Endothelial cell of umbilical vein (primary cell): Measurements from ENCODE around the gene LAMC3. TPM values are rescaled to one million over a fixed set of nuclear protein-coding genes. Genes with fewer than 3 reads are reported as not detected.

ENCODE experiments used
- BruUV-seq: library from RNA; stranded (reverse); fragments of 400-500 nt; replicated peaks from 2 replicates; lab custom pipeline; 2021; lab: Mats Ljungman, UMichigan
- CTCF ChIA-PET: fragments of 300-600, 350-600 bp; sonication (Branson Sonifier 250); formaldehyde crosslinking; loops from one replicate; lab custom pipeline; 2021; ENCODE audit warnings: antibody characterized with exemption, inconsistent platforms; lab: Charles Lee
- POLR2A ChIA-PET: fragments of 300-600, 350-600 bp; sonication (Branson Sonifier 250); formaldehyde crosslinking; loops from one replicate; lab custom pipeline; 2021; ENCODE audit warnings: antibody characterized with exemption, inconsistent platforms; lab: Charles Lee
- DNase-seq: peaks from one replicate; pipeline ENCODE4 v3.0.0-alpha.2; 2011; ENCODE audit warnings: low read depth, low spot score
- FAIRE-seq: peaks from 2 replicates; lab custom pipeline; 2011; peaks lifted over from hg19 to GRCh38; lab: Jason Lieb, UNC
- H2AFZ ChIP-seq: 2 replicates; pipeline ENCODE4 v1.6.0; 2012; ENCODE audit warnings: low read depth, low read length, control low read depth, inconsistent platforms
- H3K27ac ChIP-seq: 2 replicates; pipeline ENCODE4 v1.5.1; 2011; ENCODE audit warnings: low read depth, mild to moderate bottlenecking, control low read depth, low read length, moderate library complexity; ENCODE audit not compliant: insufficient read depth
- H3K27me3 ChIP-seq, 2 experiments: 2 replicates each; pipeline versions ENCODE4 v1.6.0 to v1.6.1; 2011; ENCODE audit warnings: low read length in 2 of 2, mixed read lengths in 1 of 2; ENCODE audit not compliant: control insufficient read depth in 2 of 2, insufficient read depth in 2 of 2
- H3K36me3 ChIP-seq, 2 experiments: 2 replicates in 1 of 2; 3 replicates in 1 of 2; pipeline ENCODE4 v1.5.1; 2011; ENCODE audit warnings: low read length in 2 of 2, mild to moderate bottlenecking in 1 of 2, moderate library complexity in 1 of 2; ENCODE audit not compliant: control insufficient read depth in 2 of 2, insufficient read depth in 2 of 2; ENCODE audit errors: extremely low read depth in 1 of 2
- H3K4me1 ChIP-seq: 3 replicates; pipeline ENCODE4 v1.5.1; 2011; ENCODE audit warnings: mild to moderate bottlenecking, low read length; ENCODE audit not compliant: control insufficient read depth, insufficient read depth; ENCODE audit errors: extremely low read depth
- H3K4me2 ChIP-seq: 2 replicates; pipeline ENCODE4 v1.6.1; 2011; ENCODE audit warnings: low read length, control low read depth, mixed read lengths; ENCODE audit not compliant: insufficient read depth
- H3K4me3 ChIP-seq, 3 experiments: fragments of 200-600 bp in 1 of 3; sonication (generic), shearing (Covaris generic) in 1 of 3; replicated peaks in 1 of 3; 2 replicates each; pipeline ENCODE4 v1.5.1; 2011 to 2016; ENCODE audit warnings: control low read depth in 3 of 3, low read length in 3 of 3, mild to moderate bottlenecking in 2 of 3, inconsistent platforms in 1 of 3, low read depth in 1 of 3, moderate library complexity in 1 of 3; ENCODE audit not compliant: insufficient read depth in 1 of 3
- H3K79me2 ChIP-seq: 2 replicates; pipeline ENCODE4 v1.6.0; 2012; ENCODE audit warnings: low read length, inconsistent platforms; ENCODE audit not compliant: control insufficient read depth, insufficient read depth
- H3K9ac ChIP-seq: replicated peaks from 2 replicates; pipeline ENCODE3; 2011; ENCODE audit warnings: low read length, control low read depth; ENCODE audit not compliant: insufficient read depth; ENCODE audit errors: extremely low read depth
- H3K9me1 ChIP-seq: replicated peaks from 3 replicates; pipeline ENCODE4 v1.6.0; 2011; ENCODE audit warnings: mild to moderate bottlenecking, low read length; ENCODE audit not compliant: control insufficient read depth, insufficient read depth; ENCODE audit errors: extremely low read depth
- H3K9me3 ChIP-seq: replicated peaks from 2 replicates; pipeline ENCODE4 v1.5.1; 2012; ENCODE audit warnings: low read length, inconsistent platforms; ENCODE audit not compliant: control insufficient read depth, insufficient read depth
- H4K20me1 ChIP-seq: replicated peaks from 2 replicates; pipeline ENCODE3; 2011; ENCODE audit warnings: mild to moderate bottlenecking, low read length; ENCODE audit not compliant: control insufficient read depth, insufficient read depth; ENCODE audit errors: extremely low read depth
- EZH2 ChIP-seq: IDR thresholded peaks from 2 replicates; pipeline ENCODE4 v1.6.1; 2012; ENCODE audit warnings: borderline replicate concordance, low read depth, mild to moderate bottlenecking, moderate library complexity, low read length, inconsistent platforms; ENCODE audit not compliant: severe bottlenecking
- FOS ChIP-seq: IDR thresholded peaks from 2 replicates; pipeline ENCODE4 v1.6.1; 2011; ENCODE audit warnings: mild to moderate bottlenecking, low read length, moderate library complexity, borderline replicate concordance; ENCODE audit not compliant: insufficient read depth
- GATA2 ChIP-seq: IDR thresholded peaks from 2 replicates; pipeline ENCODE4 v1.7.0; 2011; ENCODE audit warnings: low read depth, mild to moderate bottlenecking, moderate library complexity, mixed read lengths, low read length; ENCODE audit not compliant: insufficient read length, insufficient read depth
- JUN ChIP-seq: IDR thresholded peaks from 2 replicates; pipeline ENCODE4 v1.6.1; 2011; ENCODE audit warnings: borderline replicate concordance, low read depth; ENCODE audit not compliant: insufficient read length, insufficient read depth
- MYC ChIP-seq: IDR thresholded peaks from one replicate; pipeline ENCODE4 v1.6.1; 2011; ENCODE audit warnings: mild to moderate bottlenecking, low read depth, low read length
- POLR2A ChIP-seq: IDR thresholded peaks from 2 replicates; pipeline ENCODE4 v1.6.1; 2012; ENCODE audit warnings: low read depth, mild to moderate bottlenecking, control low read depth, low read length
- POLR2AphosphoS5 ChIP-seq: IDR thresholded peaks from 2 replicates; pipeline ENCODE4 v1.6.1; 2012; ENCODE audit warnings: low read depth, mild to moderate bottlenecking, control low read depth, low read length, moderate library complexity; ENCODE audit not compliant: insufficient read depth
- dilution Hi-C: fragments of 300-500 bp; cut with MboI; formaldehyde crosslinking; loops from one replicate; pipeline ENCODE4 v1.15.0; 2019; ENCODE audit warnings: low sequenced_read_pairs; ENCODE audit not compliant: extremely low pct_ligation_motif_present
- intact Hi-C: fragments of 100-400 bp; cut with micrococcal nuclease; formaldehyde crosslinking; loops from one replicate; pipeline ENCODE4 v1.10.0; 2022
- polyA plus RNA-seq, 4 experiments: library from polyadenylated mRNA; depleted of rRNA in 3 of 4; stranded (reverse) in 3 of 4; unstranded in 1 of 4; fragments of >200 nt; gene quantifications; 2 replicates each; pipeline versions ENCODE4 v1.2.1 to v1.2.3, GENCODE V29; 2011 to 2012; ENCODE audit warnings: missing spikeins in 1 of 4
- total RNA-seq: library from RNA; stranded (reverse); gene quantifications from 2 replicates; pipeline ENCODE4 v1.2.3, GENCODE V29; 2021
- TF ChIP-seq, protein P1 (sequence below): IDR thresholded peaks from 2 replicates; pipeline ENCODE4 v1.6.1; 2011; ENCODE audit not compliant: insufficient read depth, insufficient read length
- TF ChIP-seq, protein P2 (sequence below), 2 donors: IDR thresholded peaks; 1 replicate in 1 of 2; 2 replicates in 1 of 2; pipeline ENCODE4 v1.5.1; 2011; ENCODE audit warnings: low read length in 2 of 2, mild to moderate bottlenecking in 2 of 2, moderate library complexity in 2 of 2, control low read depth in 1 of 2, inconsistent platforms in 1 of 2, low read depth in 1 of 2; ENCODE audit not compliant: insufficient read depth in 1 of 2; ENCODE audit errors: extremely low read depth in 1 of 2

LAMC3 gene
- total and polyA plus RNA-seq, 2 donors (not counting 3 experiments of a cell fraction or from before 2014, with no cell fraction given), result 0.18 to 0.38 TPM

DNA sequence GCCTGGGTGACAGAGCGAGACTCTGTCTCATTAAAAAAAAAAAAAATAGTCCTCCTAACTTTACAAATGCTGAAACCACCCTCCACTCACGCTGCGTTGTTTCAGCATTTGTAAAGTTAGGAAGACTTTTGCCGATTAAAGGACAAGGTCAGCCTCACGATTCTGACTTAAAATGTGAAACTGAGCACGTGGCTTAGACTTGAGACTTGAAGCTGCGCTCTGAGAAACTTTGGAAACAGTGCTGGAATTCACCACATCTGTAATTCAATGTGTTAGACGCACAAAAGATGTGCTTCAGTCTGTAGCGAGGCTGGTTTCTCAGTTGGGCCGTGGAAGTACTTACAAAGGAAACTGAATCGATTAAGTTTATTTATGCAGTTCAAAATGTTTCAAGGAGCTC, 25.0 kb upstream of the LAMC3 start:
- dilution Hi-C loops, result no loop called here
- Histone ChIP-seq H3K9ac (no peak overlapping the region), H3K36me3 (no peaks in the 10 kb centered on the region), H3K9me3 (no peaks in the 10 kb centered on the region), H3K27ac (no peak overlapping the region), H3K4me3 (no peak overlapping the region), H3K9me1 (no peaks in the 10 kb centered on the region), H2AFZ (no peak overlapping the region), H3K27me3 (peaks cover 4 to 7% of the 10 kb centered on the region in 2 experiments), H3K4me1 (no peaks in the 10 kb centered on the region), H3K79me2 (no peaks in the 10 kb centered on the region), H4K20me1 (no peaks in the 10 kb centered on the region), H3K4me2 (no peak overlapping the region)
- BruUV-seq, result no TSS peak
- CTCF ChIA-PET, result interaction anchor here (0.7 to 2.2 kb wide), 5 partner anchors 10 to 227 kb away, joined by 3 to 13 read pairs (median 3); no protein-coding TSS in a partner anchor
- FAIRE-seq (no peak), DNase-seq (no peak)
- POLR2A ChIA-PET, result interaction anchor here (0.7 kb wide), 1 partner anchor 10 kb away, joined by 3 read pairs; no protein-coding TSS in a partner anchor
- intact Hi-C loops, result no loop called here
- TF ChIP-seq JUN (no peak), FOS (no peak), MYC (no peak)
- TF ChIP-seq, protein P1, sequence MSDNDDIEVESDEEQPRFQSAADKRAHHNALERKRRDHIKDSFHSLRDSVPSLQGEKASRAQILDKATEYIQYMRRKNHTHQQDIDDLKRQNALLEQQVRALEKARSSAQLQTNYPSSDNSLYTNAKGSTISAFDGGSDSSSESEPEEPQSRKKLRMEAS, result no peak
- TF ChIP-seq, protein P2, sequence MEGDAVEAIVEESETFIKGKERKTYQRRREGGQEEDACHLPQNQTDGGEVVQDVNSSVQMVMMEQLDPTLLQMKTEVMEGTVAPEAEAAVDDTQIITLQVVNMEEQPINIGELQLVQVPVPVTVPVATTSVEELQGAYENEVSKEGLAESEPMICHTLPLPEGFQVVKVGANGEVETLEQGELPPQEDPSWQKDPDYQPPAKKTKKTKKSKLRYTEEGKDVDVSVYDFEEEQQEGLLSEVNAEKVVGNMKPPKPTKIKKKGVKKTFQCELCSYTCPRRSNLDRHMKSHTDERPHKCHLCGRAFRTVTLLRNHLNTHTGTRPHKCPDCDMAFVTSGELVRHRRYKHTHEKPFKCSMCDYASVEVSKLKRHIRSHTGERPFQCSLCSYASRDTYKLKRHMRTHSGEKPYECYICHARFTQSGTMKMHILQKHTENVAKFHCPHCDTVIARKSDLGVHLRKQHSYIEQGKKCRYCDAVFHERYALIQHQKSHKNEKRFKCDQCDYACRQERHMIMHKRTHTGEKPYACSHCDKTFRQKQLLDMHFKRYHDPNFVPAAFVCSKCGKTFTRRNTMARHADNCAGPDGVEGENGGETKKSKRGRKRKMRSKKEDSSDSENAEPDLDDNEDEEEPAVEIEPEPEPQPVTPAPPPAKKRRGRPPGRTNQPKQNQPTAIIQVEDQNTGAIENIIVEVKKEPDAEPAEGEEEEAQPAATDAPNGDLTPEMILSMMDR (IDR thresholded peaks at IDR 0.05; ENCODE audit: extremely low read depth in 1 of 2, insufficient read depth in 1 of 2, low read depth in 1 of 2, low read length in 2 of 2), result no peak

DNA sequence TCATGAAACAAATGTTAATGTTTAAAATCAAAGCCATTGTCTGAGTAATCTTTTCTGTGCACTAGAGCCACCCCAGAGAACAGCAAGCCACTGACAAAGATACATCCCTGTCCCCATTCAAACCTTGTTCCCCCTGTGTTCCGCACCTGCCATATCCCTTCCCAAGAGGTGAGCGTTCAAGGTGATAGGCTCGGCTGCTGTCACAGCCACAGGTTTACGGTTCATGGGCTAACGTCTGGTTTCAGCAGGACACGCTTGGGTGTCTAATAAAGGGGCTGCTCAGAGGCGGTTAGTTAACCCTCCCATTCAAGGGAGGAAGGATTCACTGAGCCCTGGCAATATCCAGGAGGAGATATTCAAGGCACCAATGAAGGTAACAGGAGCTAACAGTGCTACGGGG, 24.5 kb upstream of the LAMC3 start:
- no peaks in the 10 kb centered on the region for H4K20me1 ChIP-seq
- H3K9ac ChIP-seq, result no peak overlapping the region
- H3K4me3 ChIP-seq, result no peak overlapping the region
- H3K9me1 ChIP-seq, result no peaks in the 10 kb centered on the region
- no peak overlapping the region for H3K27ac ChIP-seq
- dilution Hi-C loops (no loop called here), intact Hi-C loops (no loop called here)
- TF ChIP-seq, protein P1, result no peak
- no peak for TF ChIP-seq JUN
- no peak for TF ChIP-seq POLR2AphosphoS5
- TF ChIP-seq POLR2A, result no peak
- TF ChIP-seq, protein P2 (IDR thresholded peaks at IDR 0.05; ENCODE audit: extremely low read depth in 1 of 2, insufficient read depth in 1 of 2, low read depth in 1 of 2, low read length in 2 of 2), result no peak
- no peak for TF ChIP-seq EZH2
- no peak for TF ChIP-seq FOS
- TF ChIP-seq GATA2, result no peak
- no peak for TF ChIP-seq MYC
- ChIA-PET POLR2A (no interaction called here), CTCF (interaction anchor here (0.7 to 2.2 kb wide), 8 partner anchors 11 to 228 kb away, joined by 3 to 13 read pairs (median 4); no protein-coding TSS in a partner anchor)
- no peak overlapping the region for H3K4me2 ChIP-seq
- BruUV-seq, result no TSS peak
- peaks cover 4 to 7% of the 10 kb centered on the region in 2 experiments for H3K27me3 ChIP-seq
- H3K4me1 ChIP-seq, result no peaks in the 10 kb centered on the region
- H2AFZ ChIP-seq, result no peak overlapping the region
- no peaks in the 10 kb centered on the region for H3K9me3 ChIP-seq
- FAIRE-seq (no peak), DNase-seq (no peak)
- H3K36me3 ChIP-seq, result no peaks in the 10 kb centered on the region
- H3K79me2 ChIP-seq, result no peaks in the 10 kb centered on the region
